Osteoblast (primary cell): ENCODE measurements around the gene TOM1L2. TPM values are rescaled to one million over a fixed set of nuclear protein-coding genes. Genes with fewer than 3 reads are reported as not detected.

ENCODE experiments used
- DNase-seq: peaks from one replicate; pipeline ENCODE4 v3.0.0; 2011; ENCODE audit warnings: low spot score, mixed read lengths; ENCODE audit not compliant: insufficient read length; ENCODE audit errors: missing footprints
- H2AFZ ChIP-seq: 2 replicates; pipeline ENCODE4 v1.6.0; 2011; ENCODE audit warnings: mild to moderate bottlenecking, low read length
- H3K27ac ChIP-seq: 2 replicates; pipeline ENCODE4 v1.5.1; 2011; ENCODE audit warnings: mild to moderate bottlenecking, low read depth, low read length, moderate library complexity
- H3K27me3 ChIP-seq: 2 replicates; pipeline ENCODE4 v1.6.0; 2012; ENCODE audit warnings: mild to moderate bottlenecking, control low read depth, inconsistent platforms, low read length, moderate library complexity; ENCODE audit not compliant: insufficient read depth
- H3K36me3 ChIP-seq: 2 replicates; pipeline ENCODE4 v1.5.1; 2011; ENCODE audit warnings: mild to moderate bottlenecking, low read length, control low read depth, moderate library complexity; ENCODE audit not compliant: insufficient read depth
- H3K4me1 ChIP-seq: 2 replicates; pipeline ENCODE4 v1.5.1; 2011; ENCODE audit warnings: mild to moderate bottlenecking, low read length, control low read depth, moderate library complexity; ENCODE audit not compliant: insufficient read depth
- H3K4me2 ChIP-seq: 2 replicates; pipeline ENCODE4 v1.6.0; 2011; ENCODE audit warnings: mild to moderate bottlenecking, low read length; ENCODE audit not compliant: insufficient read depth
- H3K4me3 ChIP-seq: fragments of 200-600 bp; sonication (generic); 3 replicates; pipeline ENCODE4 v1.5.1; 2012; ENCODE audit warnings: mild to moderate bottlenecking, low read length, inconsistent platforms; ENCODE audit not compliant: insufficient read depth
- H3K79me2 ChIP-seq: 2 replicates; pipeline ENCODE4 v1.6.0; 2012; ENCODE audit warnings: mild to moderate bottlenecking, low read length, control low read depth, inconsistent platforms; ENCODE audit not compliant: insufficient read depth
- H3K9me3 ChIP-seq: 2 replicates; pipeline ENCODE4 v1.5.1; 2011; ENCODE audit warnings: low read depth, low read length, control low read depth
- H4K20me1 ChIP-seq: 2 replicates; pipeline ENCODE4 v1.6.0; 2012; ENCODE audit warnings: mild to moderate bottlenecking, low read length, control low read depth; ENCODE audit not compliant: insufficient read depth
- total RNA-seq: library from RNA; depleted of rRNA; stranded (reverse); fragments of >200 nt; gene quantifications from 2 replicates; pipeline ENCODE4 v1.2.3, GENCODE V29; 2012
- TF ChIP-seq, protein P1 (sequence below): IDR thresholded peaks from 2 replicates; pipeline ENCODE4 v1.5.1; 2011; ENCODE audit warnings: mild to moderate bottlenecking, low read depth, low read length, moderate library complexity; ENCODE audit errors: extremely low read depth

TOM1L2 gene
- total RNA-seq, 1 donor: 38.7 TPM

DNA sequence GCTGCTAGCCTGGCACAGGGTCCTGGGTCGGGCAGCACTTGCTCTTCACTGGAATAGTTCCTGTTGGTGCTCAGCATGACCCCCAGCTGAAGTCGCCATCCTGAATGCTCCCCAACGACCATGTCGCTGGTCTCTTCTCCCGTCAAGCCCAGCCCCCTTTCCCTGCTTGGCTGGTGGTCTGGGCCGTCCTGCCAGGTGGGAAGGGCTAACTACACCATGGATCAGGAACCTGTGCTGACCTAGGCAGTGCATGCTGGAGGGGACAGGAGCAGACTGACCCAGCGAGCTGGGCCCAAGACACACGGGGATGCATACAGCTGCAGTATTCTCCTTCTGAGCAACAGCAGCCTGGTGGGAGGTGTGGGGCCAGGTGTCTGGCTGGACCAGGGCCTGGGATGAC is 126.2 kb downstream of the TOM1L2 start:
- Histone ChIP-seq H3K4me2 (no peak overlapping the region), H3K9me3 (no peaks in the 10 kb centered on the region), H3K79me2 (no peaks in the 10 kb centered on the region), H2AFZ (no peak overlapping the region), H3K36me3 (peaks cover 13% of the 10 kb centered on the region), H3K4me1 (peaks cover 25% of the 10 kb centered on the region), H3K27ac (no peak overlapping the region), H3K27me3 (no peaks in the 10 kb centered on the region), H4K20me1 (no peaks in the 10 kb centered on the region), H3K4me3 (no peak overlapping the region)
- TF ChIP-seq, protein P1, sequence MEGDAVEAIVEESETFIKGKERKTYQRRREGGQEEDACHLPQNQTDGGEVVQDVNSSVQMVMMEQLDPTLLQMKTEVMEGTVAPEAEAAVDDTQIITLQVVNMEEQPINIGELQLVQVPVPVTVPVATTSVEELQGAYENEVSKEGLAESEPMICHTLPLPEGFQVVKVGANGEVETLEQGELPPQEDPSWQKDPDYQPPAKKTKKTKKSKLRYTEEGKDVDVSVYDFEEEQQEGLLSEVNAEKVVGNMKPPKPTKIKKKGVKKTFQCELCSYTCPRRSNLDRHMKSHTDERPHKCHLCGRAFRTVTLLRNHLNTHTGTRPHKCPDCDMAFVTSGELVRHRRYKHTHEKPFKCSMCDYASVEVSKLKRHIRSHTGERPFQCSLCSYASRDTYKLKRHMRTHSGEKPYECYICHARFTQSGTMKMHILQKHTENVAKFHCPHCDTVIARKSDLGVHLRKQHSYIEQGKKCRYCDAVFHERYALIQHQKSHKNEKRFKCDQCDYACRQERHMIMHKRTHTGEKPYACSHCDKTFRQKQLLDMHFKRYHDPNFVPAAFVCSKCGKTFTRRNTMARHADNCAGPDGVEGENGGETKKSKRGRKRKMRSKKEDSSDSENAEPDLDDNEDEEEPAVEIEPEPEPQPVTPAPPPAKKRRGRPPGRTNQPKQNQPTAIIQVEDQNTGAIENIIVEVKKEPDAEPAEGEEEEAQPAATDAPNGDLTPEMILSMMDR: no peak
- DNase-seq: peak; percentile 74

DNA sequence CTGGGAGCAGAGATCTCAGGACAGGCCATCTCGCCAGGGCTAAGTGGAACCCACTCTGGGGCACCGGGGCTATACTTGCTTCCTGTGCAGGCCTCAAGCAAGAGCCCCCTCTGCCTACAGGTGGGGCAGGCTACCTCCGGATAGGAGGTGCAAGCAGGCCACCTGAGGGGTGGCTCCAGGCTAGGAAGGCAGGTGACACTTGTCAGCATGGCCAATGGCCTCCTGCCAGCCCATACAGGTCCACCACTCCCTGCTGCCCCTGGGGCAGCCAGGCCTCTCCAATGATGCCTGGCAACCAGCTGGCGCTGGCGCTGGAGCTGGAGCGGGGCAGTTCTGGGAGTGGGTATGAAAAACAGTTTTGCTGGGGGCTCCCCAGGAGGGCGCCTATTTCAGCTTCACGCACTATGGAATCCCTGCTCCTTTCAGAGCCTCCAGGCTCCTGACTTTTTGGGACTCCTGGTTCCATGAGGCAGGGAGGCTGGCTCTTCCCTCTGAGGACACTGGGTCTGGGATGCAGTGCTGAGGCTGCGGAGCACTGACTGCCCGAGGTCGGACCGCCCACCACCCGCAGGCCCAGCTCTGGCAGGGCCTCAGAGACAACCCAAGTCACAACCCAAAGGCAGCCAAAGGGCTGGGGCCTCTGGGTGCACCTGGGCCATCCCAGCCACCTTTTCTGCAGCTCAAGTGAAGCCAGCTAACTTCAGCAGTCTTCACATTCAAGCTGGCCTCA is 127.0 kb downstream of the TOM1L2 start:
- TF ChIP-seq, protein P1: no peak
- no peaks in the 10 kb centered on the region for H4K20me1 ChIP-seq
- H3K36me3 ChIP-seq: peaks cover 9% of the 10 kb centered on the region
- H2AFZ ChIP-seq: no peak overlapping the region
- no peak overlapping the region for H3K27ac ChIP-seq
- H3K27me3 ChIP-seq: no peaks in the 10 kb centered on the region
- no peaks in the 10 kb centered on the region for H3K9me3 ChIP-seq
- no peaks in the 10 kb centered on the region for H3K79me2 ChIP-seq
- H3K4me1 ChIP-seq: peaks cover 29% of the 10 kb centered on the region
- peak; percentile 60 for DNase-seq
- H3K4me3 ChIP-seq: no peak overlapping the region
- H3K4me2 ChIP-seq: no peak overlapping the region

DNA sequence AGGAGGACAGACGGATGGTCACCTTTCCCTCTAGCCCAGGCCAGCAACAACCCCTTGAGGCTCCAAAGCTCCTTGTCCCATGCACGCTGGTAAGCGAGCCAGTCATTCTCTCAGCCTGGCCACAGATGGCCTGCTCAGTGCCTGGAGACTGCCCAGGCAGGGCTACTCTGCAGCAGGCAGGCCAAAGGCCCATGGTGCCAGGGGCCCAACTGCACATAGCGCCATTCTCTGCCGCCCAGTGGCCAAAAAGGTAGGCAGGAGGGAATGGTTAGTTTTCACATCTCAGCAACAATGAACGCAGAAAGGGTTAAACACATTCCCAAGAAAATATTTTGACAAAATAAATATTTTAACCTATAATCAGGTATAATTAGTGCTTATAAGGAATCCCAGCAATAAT is 127.7 kb downstream of the TOM1L2 start:
- H3K36me3 ChIP-seq: peaks cover 9% of the 10 kb centered on the region
- TF ChIP-seq, protein P1: no peak
- no peaks in the 10 kb centered on the region for H3K27me3 ChIP-seq
- H3K27ac ChIP-seq: no peak overlapping the region
- peaks cover 27% of the 10 kb centered on the region for H3K4me1 ChIP-seq
- no peak overlapping the region for H3K4me3 ChIP-seq
- peak; percentile 63 for DNase-seq
- no peak overlapping the region for H3K4me2 ChIP-seq
- no peak overlapping the region for H2AFZ ChIP-seq
- no peaks in the 10 kb centered on the region for H4K20me1 ChIP-seq
- H3K9me3 ChIP-seq: no peaks in the 10 kb centered on the region
- no peaks in the 10 kb centered on the region for H3K79me2 ChIP-seq

DNA sequence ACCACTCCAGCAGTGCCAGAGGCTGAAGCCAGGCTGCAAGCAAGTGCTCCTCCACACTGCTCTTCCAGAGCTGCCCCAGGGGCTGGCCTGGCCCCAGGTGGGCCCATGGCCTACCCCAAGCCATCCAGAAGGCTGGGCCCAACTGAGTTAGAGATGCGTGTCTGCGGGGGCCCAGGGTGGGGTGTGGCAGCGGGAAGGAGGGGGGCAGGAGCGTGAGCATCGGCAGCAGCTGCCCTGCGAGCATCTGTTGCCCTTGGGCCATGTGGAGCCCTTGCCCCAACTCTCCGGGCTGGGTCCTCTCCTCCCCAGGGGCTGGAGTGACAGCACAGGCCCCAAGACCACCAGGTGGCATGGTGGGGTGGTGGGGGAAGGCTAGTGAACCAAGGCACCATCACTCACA is 128.1 kb downstream of the TOM1L2 start:
- Histone ChIP-seq H3K36me3 (peaks cover 9% of the 10 kb centered on the region), H3K9me3 (no peaks in the 10 kb centered on the region), H3K27ac (no peak overlapping the region), H3K27me3 (no peaks in the 10 kb centered on the region), H3K4me2 (no peak overlapping the region), H2AFZ (no peak overlapping the region), H3K4me1 (peaks cover 27% of the 10 kb centered on the region), H4K20me1 (no peaks in the 10 kb centered on the region), H3K4me3 (no peak overlapping the region), H3K79me2 (no peaks in the 10 kb centered on the region)
- DNase-seq: peak; percentile 75
- TF ChIP-seq, protein P1: no peak
